DMS53 (cell line): ENCODE results near the gene NT5DC3.

ENCODE experiments used
- DNase-seq: peaks from one replicate; lab custom pipeline; 2025; lab: John Stamatoyannopoulos, UW

Gene NT5DC3

DNA sequence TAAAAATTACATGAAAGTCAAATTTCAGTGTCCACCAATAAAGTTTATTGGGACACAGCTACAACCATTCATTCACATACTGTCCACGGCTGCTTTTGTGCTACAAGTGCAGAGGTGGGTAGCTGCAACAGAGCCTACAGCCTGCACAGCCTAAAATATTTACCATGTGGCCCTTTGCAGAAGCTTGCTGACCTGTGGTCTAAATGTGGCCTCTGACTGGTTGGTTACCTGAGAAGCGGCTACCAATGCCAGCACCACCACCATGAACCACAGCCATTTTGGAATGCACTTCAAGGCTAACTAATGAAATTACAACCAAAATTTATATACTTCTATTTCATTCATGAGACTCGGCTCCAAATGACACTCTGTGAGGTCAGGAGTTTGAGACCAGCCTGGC is 58.6 kb downstream of the NT5DC3 start:
- no peak for DNase-seq

GRCh38 chr12:103780992-103781391 is 60.0 kb downstream of the NT5DC3 start:
- no peak for DNase-seq

DNA sequence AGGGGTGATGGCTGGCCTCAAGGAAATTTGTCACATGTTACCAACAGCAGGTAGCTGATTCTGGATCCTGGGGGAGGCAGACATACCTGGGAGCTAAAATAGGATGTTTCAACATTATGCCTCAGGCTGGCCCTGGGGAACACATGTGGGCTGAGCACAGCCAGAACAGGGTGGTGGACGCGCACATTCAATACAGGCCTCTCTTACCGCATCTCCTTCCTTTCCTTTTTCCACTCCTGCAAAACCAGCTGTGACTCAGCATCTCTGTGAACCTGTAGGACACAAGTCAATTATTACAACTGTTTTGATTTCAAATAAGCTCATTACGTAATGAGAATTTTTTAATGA is 61.0 kb downstream of the NT5DC3 start:
- DNase-seq = no peak

GRCh38 chr12:103779410-103780092 is 61.5 kb downstream of the NT5DC3 start:
- DNase-seq = no peak

DNA sequence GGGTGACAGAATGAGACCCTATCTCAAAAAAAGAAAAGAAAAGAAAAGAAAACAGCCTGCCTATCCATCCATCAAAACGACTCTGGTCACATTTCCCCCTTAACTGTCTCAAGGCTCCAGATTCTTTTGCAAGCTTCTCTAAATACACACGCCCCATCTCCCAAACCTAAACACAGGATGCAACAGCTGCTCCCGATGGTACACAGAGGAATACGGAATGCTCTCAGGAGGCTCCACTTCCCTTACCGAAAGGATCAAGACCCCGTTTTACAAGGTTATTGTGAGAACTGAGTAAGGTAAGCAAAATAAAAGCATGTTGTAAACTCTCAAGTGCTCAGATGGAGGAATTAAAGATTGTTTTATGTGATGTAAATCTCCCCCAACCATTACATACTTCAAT is 62.3 kb downstream of the NT5DC3 start:
- DNase-seq = no peak

GRCh38 chr12:103774977-103775560 is 66.0 kb downstream of the NT5DC3 start:
- DNase-seq = no peak

- no peak for DNase-seq
Observed at GRCh38 chr12:103773109-103773910, 67.7 kb downstream of the NT5DC3 start.

- DNase-seq = no peak
Observed at GRCh38 chr12:103772367-103773108, 68.5 kb downstream of the NT5DC3 start.

DNA sequence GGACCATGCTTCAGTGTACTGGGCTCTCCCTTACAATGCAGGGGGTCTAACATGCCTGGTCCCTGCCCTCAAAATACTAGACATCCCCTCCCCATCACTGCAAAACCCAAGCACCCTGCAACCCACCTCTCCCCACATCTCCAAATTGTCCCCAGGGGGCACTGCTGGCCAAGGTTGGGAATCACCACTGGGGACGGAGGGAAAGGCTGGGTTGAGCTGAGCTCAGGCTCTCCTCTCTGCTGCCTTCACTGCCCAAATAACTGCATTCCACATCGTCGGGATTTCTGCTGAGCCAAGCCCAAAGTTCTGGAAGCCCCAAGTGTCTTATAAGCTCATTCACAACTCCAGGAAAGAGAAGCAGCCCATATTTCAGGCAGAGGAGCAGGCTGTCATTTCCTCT is 69.6 kb downstream of the NT5DC3 start:
- DNase-seq = peak; percentile 59

DNA sequence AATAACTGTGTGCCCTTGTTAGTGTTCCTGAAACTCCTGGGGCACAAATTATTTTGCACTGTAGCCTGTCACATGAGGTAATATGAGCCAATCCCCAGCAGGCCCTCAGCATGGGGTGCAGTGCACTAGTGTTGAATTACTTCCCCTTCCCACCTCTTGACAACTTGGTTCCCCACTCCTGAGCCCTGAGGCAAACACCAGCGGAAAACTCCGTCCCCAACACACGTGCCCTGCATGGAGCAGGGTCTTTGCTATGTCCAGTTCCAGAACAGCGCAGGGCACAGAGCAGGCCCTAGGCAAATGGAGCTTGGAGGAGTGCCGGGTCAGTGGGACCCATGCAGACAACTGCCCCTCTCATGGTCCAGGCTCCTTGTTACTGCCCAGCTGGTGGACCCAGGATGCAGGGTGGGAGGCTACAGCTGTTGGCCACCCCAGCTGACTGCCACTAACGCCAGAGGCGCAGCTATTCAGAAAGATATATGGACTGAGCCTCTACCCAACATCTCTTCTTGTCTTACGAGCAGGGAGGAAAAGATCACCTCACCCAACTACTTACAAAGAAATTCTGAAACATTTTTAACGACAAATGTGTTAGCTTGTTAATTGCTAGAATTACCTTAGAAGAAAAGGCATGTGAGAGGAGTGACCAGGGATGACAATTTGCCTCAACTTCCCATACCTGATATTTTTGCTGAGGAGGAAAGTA is 71.6 kb downstream of the NT5DC3 start:
- no peak for DNase-seq

- DNase-seq = peak; percentile 37
Observed at GRCh38 chr12:103768467-103769123, 72.4 kb downstream of the NT5DC3 start.

DNA sequence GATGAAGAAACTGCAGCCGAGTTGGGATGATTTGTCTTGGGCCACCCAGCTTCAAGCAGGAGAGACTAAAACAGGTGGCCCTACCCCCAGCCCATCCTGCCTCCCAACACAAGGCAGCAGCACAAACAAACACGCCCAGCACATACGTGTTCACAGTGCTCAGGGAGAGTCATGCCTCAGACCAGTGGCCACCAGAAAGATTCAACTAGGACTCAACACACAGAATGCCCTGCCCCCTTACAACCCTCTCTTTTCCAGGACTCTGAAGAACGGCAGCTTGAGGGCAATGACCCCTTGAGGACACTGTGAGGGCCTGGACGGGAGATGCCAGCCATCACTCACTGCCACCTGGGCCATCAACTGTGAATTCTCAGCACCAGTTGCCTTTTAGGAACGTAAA is 75.0 kb downstream of the NT5DC3 start:
- no peak for DNase-seq

DNA sequence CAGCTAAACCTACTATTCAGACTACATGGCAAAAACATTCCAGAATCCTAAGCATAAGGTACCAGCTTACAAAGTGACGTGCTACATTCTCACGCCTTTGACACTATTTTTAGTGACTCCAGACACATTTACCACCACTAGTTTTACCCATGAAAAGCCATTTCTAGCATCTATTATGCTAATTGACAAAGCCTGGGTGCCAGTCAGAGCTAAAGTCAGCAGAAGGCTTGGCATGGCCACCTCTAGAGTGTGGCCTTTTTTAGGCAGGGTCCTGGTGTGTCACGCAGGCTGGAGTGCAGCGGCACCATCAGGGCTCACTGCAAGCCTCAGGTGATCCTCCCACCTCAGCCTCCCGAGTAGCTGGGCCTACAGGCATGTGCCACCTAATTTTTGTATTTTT is 75.7 kb downstream of the NT5DC3 start:
- no peak for DNase-seq

GRCh38 chr12:103762473-103762872 is 78.6 kb downstream of the NT5DC3 start:
- no peak for DNase-seq

- no peak for DNase-seq
Observed at GRCh38 chr12:103758310-103759089, 82.5 kb downstream of the NT5DC3 start.

GRCh38 chr12:103757248-103757647 is 83.8 kb downstream of the NT5DC3 start:
- no peak for DNase-seq

GRCh38 chr12:103756443-103756842 is 84.6 kb downstream of the NT5DC3 start:
- DNase-seq = no peak

GRCh38 chr12:103755425-103755824 is 85.6 kb downstream of the NT5DC3 start:
- no peak for DNase-seq

GRCh38 chr12:103751600-103751999 is 89.4 kb downstream of the NT5DC3 start:
- DNase-seq = no peak

DNA sequence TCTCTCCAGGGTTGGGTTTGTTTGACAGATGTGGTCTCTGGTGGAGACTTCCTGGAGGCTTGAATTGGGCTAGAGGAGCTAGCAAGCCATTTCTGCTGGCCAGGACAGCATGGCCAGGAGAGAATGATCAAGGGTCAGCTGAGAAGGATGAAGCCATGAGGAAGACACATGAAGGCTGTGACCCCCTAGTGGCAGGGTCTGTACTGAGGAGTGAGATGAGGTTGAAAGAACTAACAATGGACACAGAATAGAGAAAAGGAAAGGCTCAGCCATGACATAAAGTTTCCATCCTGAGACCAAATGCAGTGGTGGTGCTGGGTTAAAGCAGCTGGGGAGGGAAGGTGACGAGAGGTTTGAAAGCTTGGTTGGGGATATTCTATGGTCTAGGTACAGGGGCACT is 89.9 kb downstream of the NT5DC3 start:
- DNase-seq = peak; percentile 28

- no peak for DNase-seq
Observed at GRCh38 chr12:103748875-103749274, 92.2 kb downstream of the NT5DC3 start.
